NB4 (cell line): ENCODE measurements around the gene IL17RB.

Experiments used
- DNase-seq: peaks from one replicate; pipeline ENCODE4 v3.0.0; 2010; ENCODE audit warnings: low read depth
- H3K4me3 ChIP-seq: one replicate; pipeline ENCODE4 v1.5.1; 2011; ENCODE audit warnings: mild to moderate bottlenecking, low read depth, low read length, moderate library complexity
- CTCF ChIP-seq: IDR thresholded peaks from one replicate; pipeline ENCODE4 v1.5.1; 2012; ENCODE audit warnings: low read depth, low read length
- MAX ChIP-seq: IDR thresholded peaks from 2 replicates; pipeline ENCODE4 v1.6.1; 2011; ENCODE audit warnings: low read depth, low read length
- MYC ChIP-seq: IDR thresholded peaks from 2 replicates; pipeline ENCODE4 v1.6.1; 2011; ENCODE audit warnings: low read depth, low read length
- POLR2A ChIP-seq: IDR thresholded peaks from 2 replicates; pipeline ENCODE4 v1.6.1; 2011; ENCODE audit warnings: mild to moderate bottlenecking; ENCODE audit not compliant: insufficient read length; ENCODE audit errors: extremely low read depth

IL17RB gene

GRCh38 chr3:53833700-53834099, 12.7 kb upstream of the IL17RB start:
- DNase-seq: no peak
- H3K4me3 ChIP-seq: no peak overlapping the region
- TF ChIP-seq POLR2A (no peak), CTCF (no peak), MYC (no peak), MAX (no peak)

GRCh38 chr3:53834429-53835095, 11.8 kb upstream of the IL17RB start:
- H3K4me3 ChIP-seq: no peak overlapping the region
- peak; percentile 53 for DNase-seq
- TF ChIP-seq MYC (no peak), POLR2A (no peak), MAX (no peak), CTCF (no peak)

- no peak for DNase-seq
- TF ChIP-seq POLR2A (no peak), MYC (no peak), MAX (no peak), CTCF (no peak)
- no peak overlapping the region for H3K4me3 ChIP-seq
These were observed 11.1 kb upstream of the IL17RB start for GRCh38 chr3:53835257-53835656.

- TF ChIP-seq MAX: no peak
- no peak for TF ChIP-seq CTCF
- no peak for TF ChIP-seq POLR2A
- no peak for TF ChIP-seq MYC
- DNase-seq: no peak
- no peak overlapping the region for H3K4me3 ChIP-seq
These were observed 10.1 kb upstream of the IL17RB start for GRCh38 chr3:53836084-53836872.

- TF ChIP-seq POLR2A (no peak), CTCF (no peak), MYC (no peak), MAX (no peak)
- no peak overlapping the region for H3K4me3 ChIP-seq
- no peak for DNase-seq
These were observed 9.0 kb upstream of the IL17RB start for GRCh38 chr3:53837331-53837730.
